ENCODE data around the gene AFG1L. TPM values are rescaled to one million over a fixed set of nuclear protein-coding genes. Genes with fewer than 3 reads are reported as not detected.

AFG1L gene
- total RNA-seq, 1 donor: 4.0 TPM

DNA sequence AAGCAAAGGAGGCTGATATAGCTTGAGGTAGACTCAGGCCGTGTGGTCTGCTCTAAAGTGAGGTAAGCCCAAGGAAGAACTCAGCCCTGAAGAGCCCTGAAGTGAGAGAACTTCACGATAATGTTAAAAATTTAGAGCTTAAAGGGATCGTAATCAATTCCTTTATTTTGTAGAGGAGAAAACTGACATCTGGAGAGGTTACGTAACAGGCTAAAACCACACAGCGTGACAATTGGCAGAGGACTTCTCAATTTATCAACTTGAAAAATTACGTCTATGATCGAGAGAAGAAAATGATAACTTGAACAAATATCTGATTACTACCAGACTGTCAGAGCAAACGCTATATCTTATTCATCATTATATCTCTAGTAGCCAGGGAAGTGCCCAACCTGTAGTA, 144.1 kb downstream of the AFG1L start:
- Histone ChIP-seq H3K9me3 (ENCODE audit: low read depth, low read length) (no peaks in the 10 kb centered on the region), H3K4me1 (ENCODE audit: insufficient read depth, low read length) (no peaks in the 10 kb centered on the region), H3K27me3 (ENCODE audit: insufficient read depth, low read length) (no peaks in the 10 kb centered on the region), H3K4me3 (ENCODE audit: insufficient read depth, low read length) (no peak overlapping the region), H3K36me3 (ENCODE audit: insufficient read depth, low read length) (no peaks in the 10 kb centered on the region), H4K20me1 (ENCODE audit: insufficient read depth, low read length) (no peaks in the 10 kb centered on the region), H3K4me2 (ENCODE audit: insufficient read depth, low read length) (no peak overlapping the region), H3K79me2 (ENCODE audit: insufficient read depth, low read length) (no peaks in the 10 kb centered on the region), H3K27ac (ENCODE audit: low read depth, low read length) (no peak overlapping the region), H2AFZ (ENCODE audit: low read length) (no peak overlapping the region)
- DNase-seq (ENCODE audit: insufficient read length, low spot score, missing footprints): no peak
- TF ChIP-seq, protein P1, sequence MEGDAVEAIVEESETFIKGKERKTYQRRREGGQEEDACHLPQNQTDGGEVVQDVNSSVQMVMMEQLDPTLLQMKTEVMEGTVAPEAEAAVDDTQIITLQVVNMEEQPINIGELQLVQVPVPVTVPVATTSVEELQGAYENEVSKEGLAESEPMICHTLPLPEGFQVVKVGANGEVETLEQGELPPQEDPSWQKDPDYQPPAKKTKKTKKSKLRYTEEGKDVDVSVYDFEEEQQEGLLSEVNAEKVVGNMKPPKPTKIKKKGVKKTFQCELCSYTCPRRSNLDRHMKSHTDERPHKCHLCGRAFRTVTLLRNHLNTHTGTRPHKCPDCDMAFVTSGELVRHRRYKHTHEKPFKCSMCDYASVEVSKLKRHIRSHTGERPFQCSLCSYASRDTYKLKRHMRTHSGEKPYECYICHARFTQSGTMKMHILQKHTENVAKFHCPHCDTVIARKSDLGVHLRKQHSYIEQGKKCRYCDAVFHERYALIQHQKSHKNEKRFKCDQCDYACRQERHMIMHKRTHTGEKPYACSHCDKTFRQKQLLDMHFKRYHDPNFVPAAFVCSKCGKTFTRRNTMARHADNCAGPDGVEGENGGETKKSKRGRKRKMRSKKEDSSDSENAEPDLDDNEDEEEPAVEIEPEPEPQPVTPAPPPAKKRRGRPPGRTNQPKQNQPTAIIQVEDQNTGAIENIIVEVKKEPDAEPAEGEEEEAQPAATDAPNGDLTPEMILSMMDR (IDR thresholded peaks at IDR 0.05; ENCODE audit: extremely low read depth, low read depth, low read length): no peak

DNA sequence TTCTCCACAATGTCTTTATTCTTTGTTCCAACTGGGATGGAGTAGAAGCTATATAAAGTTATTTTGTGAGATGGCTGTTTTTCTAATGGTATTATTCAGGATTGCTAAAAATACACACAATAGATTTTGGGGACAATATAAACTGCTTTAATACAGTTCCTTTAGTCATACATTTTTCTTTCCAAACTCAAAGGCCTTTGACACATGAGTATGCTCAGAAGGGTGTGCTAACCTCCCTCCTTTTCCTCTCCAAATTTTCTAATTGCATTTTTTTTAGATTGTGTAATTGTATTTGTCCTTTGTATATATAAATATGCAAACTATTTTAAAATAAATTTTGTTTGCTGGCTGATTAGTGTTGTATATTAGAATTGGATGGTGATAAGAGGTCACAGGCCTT, 146.3 kb downstream of the AFG1L start:
- no peaks in the 10 kb centered on the region for H3K79me2 ChIP-seq (ENCODE audit: insufficient read depth, low read length)
- no peak overlapping the region for H2AFZ ChIP-seq (ENCODE audit: low read length)
- H3K9me3 ChIP-seq (ENCODE audit: low read depth, low read length): no peaks in the 10 kb centered on the region
- H3K4me2 ChIP-seq (ENCODE audit: insufficient read depth, low read length): no peak overlapping the region
- TF ChIP-seq, protein P1 (IDR thresholded peaks at IDR 0.05; ENCODE audit: extremely low read depth, low read depth, low read length): no peak
- no peaks in the 10 kb centered on the region for H3K4me1 ChIP-seq (ENCODE audit: insufficient read depth, low read length)
- no peak overlapping the region for H3K4me3 ChIP-seq (ENCODE audit: insufficient read depth, low read length)
- no peak overlapping the region for H3K27ac ChIP-seq (ENCODE audit: low read depth, low read length)
- H4K20me1 ChIP-seq (ENCODE audit: insufficient read depth, low read length): no peaks in the 10 kb centered on the region
- no peaks in the 10 kb centered on the region for H3K27me3 ChIP-seq (ENCODE audit: insufficient read depth, low read length)
- no peaks in the 10 kb centered on the region for H3K36me3 ChIP-seq (ENCODE audit: insufficient read depth, low read length)
- DNase-seq (ENCODE audit: insufficient read length, low spot score, missing footprints): no peak

DNA sequence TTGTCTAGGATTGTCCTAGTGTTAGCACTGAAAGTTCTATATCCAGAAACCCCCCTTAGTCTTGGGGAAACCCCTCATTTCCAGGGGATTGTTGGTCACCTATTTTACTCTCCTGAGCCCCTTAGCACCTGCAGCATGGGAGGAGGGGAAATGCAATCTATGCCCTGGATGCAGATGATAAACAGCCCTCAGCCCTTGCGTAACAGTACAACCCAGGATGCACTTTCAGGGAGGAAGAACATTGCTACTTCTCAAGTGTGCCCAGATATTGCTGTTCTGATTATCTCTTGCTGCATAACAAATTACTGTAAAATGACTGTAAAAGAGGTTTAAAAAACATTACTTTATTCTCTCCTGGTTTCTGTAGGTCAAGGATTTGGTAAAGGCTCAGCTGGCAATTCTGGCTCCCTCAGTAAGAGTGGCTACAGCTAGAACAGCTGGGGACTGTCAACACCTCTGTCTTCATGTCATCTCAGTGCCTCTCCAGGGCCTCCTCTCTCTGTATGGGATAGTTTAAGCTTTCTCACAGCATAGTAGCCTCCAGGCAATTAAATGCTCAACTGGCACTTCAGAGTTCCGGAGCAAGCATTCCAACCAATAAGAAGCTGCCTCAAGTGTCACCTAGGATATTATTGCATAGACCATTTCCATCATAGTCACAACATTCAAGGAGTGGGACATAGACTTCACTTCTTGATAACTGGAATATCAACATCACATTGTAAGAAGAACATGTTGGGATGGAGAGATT, 148.1 kb downstream of the AFG1L start:
- Histone ChIP-seq H3K79me2 (ENCODE audit: insufficient read depth, low read length) (no peaks in the 10 kb centered on the region), H3K4me3 (ENCODE audit: insufficient read depth, low read length) (no peak overlapping the region), H3K27me3 (ENCODE audit: insufficient read depth, low read length) (no peaks in the 10 kb centered on the region), H4K20me1 (ENCODE audit: insufficient read depth, low read length) (no peaks in the 10 kb centered on the region), H3K27ac (ENCODE audit: low read depth, low read length) (no peak overlapping the region), H3K9me3 (ENCODE audit: low read depth, low read length) (no peaks in the 10 kb centered on the region), H3K4me1 (ENCODE audit: insufficient read depth, low read length) (no peaks in the 10 kb centered on the region), H2AFZ (ENCODE audit: low read length) (no peak overlapping the region), H3K4me2 (ENCODE audit: insufficient read depth, low read length) (no peak overlapping the region), H3K36me3 (ENCODE audit: insufficient read depth, low read length) (no peaks in the 10 kb centered on the region)
- TF ChIP-seq, protein P1 (IDR thresholded peaks at IDR 0.05; ENCODE audit: extremely low read depth, low read depth, low read length): no peak
- DNase-seq (ENCODE audit: insufficient read length, low spot score, missing footprints): no peak

DNA sequence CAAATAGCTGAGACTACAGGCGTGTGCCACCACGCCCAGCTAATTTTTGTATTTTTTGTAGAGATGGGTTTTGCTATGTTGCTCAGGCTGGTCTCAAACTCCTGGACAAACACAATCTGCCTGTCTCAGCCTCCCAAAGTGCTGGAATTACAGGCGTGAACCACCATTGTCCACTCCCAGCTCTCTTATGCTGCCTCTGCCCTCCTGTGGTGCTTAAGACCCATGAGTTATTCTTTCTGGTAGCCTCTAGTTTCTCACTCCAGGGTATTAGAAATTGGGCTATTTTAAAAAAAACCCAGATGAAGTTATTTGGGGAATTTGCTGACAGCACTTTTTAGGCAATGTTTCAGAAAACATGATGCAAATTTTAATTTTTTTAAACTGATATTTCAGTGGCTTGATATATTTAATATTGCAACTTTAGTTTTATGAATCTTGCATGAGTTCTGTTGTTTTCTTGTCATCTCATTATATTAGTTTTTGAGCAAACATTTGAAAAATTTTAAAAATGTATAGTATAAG, 151.8 kb downstream of the AFG1L start:
- no peak for DNase-seq (ENCODE audit: insufficient read length, low spot score, missing footprints)

More for the DNA sequence above, 151.8 kb downstream of the AFG1L start:
- Histone ChIP-seq H3K36me3 (ENCODE audit: insufficient read depth, low read length) (no peaks in the 10 kb centered on the region), H3K27ac (ENCODE audit: low read depth, low read length) (no peak overlapping the region), H3K9me3 (ENCODE audit: low read depth, low read length) (no peaks in the 10 kb centered on the region), H3K4me1 (ENCODE audit: insufficient read depth, low read length) (no peaks in the 10 kb centered on the region), H3K4me2 (ENCODE audit: insufficient read depth, low read length) (no peak overlapping the region), H3K79me2 (ENCODE audit: insufficient read depth, low read length) (no peaks in the 10 kb centered on the region), H2AFZ (ENCODE audit: low read length) (no peak overlapping the region), H3K4me3 (ENCODE audit: insufficient read depth, low read length) (no peak overlapping the region), H3K27me3 (ENCODE audit: insufficient read depth, low read length) (no peaks in the 10 kb centered on the region), H4K20me1 (ENCODE audit: insufficient read depth, low read length) (no peaks in the 10 kb centered on the region)
- TF ChIP-seq, protein P1 (IDR thresholded peaks at IDR 0.05; ENCODE audit: extremely low read depth, low read depth, low read length): no peak
